ENCODE data around the gene PCSK9. TPM values are rescaled to one million over a fixed set of nuclear protein-coding genes. Genes with fewer than 3 reads are reported as not detected.
A peak's percentile ranks its signal among the peaks of the same experiment; 100 is the strongest.

PCSK9 gene
- total and polyA plus RNA-seq, 9 of the 15 experiments (the other 6 are each of a cell fraction or from before 2014, with no cell fraction given), result 3.2 to 58.6 (median 24.7) TPM

DNA sequence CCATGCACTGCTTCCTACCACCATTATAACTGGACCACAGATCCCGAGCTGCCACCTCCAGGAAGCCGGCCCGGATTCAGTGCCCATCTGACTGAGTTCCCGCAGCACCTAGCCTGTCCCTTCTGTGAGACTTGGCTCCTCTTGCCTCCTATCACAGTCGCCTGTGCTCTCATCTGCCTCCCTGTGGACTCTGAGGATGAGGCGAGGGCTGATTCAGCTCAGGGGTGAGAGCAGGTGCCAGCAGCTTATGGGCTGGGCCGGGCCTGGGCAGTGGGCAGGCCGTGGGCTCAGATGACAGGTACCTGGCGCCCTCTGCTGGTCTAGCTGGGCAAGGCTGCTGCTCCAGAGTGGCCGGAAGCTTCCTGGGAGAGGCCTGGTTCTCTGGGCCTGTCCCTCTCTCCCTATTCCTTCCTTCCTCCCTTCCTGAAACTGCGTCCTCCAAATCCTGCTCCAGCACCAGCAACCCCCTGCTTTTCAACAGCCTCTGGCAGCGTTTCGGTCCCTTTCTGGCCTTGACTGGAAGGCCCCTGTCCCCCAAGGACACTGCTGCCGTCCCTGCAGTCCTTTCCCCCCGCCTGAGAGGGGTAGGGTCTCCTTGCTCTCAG, 17.3 kb upstream of the PCSK9 start (continued):
- TF ChIP-seq STAT5B (CRISPR knock-in tag; IDR thresholded peaks at IDR 0.05) (no peak), ARID1B (IDR thresholded peaks at IDR 0.05) (0 out of 2 replicates have a peak, but pooled peaks have one; percentile 12), MYBL2 (IDR thresholded peaks at IDR 0.05; ENCODE audit: low read depth) (no peak), MYBL2 (CRISPR knock-in tag; IDR thresholded peaks at IDR 0.05; ENCODE audit: borderline replicate concordance) (no peak), PURB (CRISPR knock-in tag; IDR thresholded peaks at IDR 0.05; ENCODE audit: low read depth) (no peak), RBM22 (IDR thresholded peaks at IDR 0.05; ENCODE audit: low read depth, low read length, poor library complexity, severe bottlenecking) (no peak), SIN3B (IDR thresholded peaks at IDR 0.05; ENCODE audit: low read depth) (no peak), BDP1 (IDR thresholded peaks at IDR 0.05; ENCODE audit: insufficient read depth, insufficient read length) (no peak), CBX3 (IDR thresholded peaks at IDR 0.05; ENCODE audit: borderline replicate concordance in 1 of 2, low read length in 2 of 2) (no peak), ZNF232 (CRISPR knock-in tag; IDR thresholded peaks at IDR 0.05) (no peak), POLR2AphosphoS5 (IDR thresholded peaks at IDR 0.05; ENCODE audit: control insufficient read depth, insufficient read depth, low read depth, low read length) (no peak), TAF9B (IDR thresholded peaks at IDR 0.05; ENCODE audit: partially characterized antibody) (no peak), POLR3A (IDR thresholded peaks at IDR 0.05; ENCODE audit: borderline replicate concordance, extremely low read depth, insufficient read depth, insufficient read length) (no peak), PHF8 (IDR thresholded peaks at IDR 0.05; ENCODE audit: borderline replicate concordance, low read length) (no peak), ETV6 (IDR thresholded peaks at IDR 0.05; ENCODE audit: borderline replicate concordance in 1 of 2, low read depth in 2 of 2, low read length in 1 of 2) (no peak), ETV6 (CRISPR knock-in tag; IDR thresholded peaks at IDR 0.05; ENCODE audit: borderline replicate concordance) (no peak), ZNF217 (CRISPR knock-in tag; IDR thresholded peaks at IDR 0.05) (no peak), ZNF175 (CRISPR knock-in tag; IDR thresholded peaks at IDR 0.05; ENCODE audit: low read depth) (no peak)
- TF ChIP-seq, protein P1, sequence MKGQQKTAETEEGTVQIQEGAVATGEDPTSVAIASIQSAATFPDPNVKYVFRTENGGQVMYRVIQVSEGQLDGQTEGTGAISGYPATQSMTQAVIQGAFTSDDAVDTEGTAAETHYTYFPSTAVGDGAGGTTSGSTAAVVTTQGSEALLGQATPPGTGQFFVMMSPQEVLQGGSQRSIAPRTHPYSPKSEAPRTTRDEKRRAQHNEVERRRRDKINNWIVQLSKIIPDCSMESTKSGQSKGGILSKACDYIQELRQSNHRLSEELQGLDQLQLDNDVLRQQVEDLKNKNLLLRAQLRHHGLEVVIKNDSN (CRISPR knock-in tag; IDR thresholded peaks at IDR 0.05), result no peak
- TF ChIP-seq, protein P2, sequence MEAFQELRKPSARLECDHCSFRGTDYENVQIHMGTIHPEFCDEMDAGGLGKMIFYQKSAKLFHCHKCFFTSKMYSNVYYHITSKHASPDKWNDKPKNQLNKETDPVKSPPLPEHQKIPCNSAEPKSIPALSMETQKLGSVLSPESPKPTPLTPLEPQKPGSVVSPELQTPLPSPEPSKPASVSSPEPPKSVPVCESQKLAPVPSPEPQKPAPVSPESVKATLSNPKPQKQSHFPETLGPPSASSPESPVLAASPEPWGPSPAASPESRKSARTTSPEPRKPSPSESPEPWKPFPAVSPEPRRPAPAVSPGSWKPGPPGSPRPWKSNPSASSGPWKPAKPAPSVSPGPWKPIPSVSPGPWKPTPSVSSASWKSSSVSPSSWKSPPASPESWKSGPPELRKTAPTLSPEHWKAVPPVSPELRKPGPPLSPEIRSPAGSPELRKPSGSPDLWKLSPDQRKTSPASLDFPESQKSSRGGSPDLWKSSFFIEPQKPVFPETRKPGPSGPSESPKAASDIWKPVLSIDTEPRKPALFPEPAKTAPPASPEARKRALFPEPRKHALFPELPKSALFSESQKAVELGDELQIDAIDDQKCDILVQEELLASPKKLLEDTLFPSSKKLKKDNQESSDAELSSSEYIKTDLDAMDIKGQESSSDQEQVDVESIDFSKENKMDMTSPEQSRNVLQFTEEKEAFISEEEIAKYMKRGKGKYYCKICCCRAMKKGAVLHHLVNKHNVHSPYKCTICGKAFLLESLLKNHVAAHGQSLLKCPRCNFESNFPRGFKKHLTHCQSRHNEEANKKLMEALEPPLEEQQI (IDR thresholded peaks at IDR 0.05), result no peak
- TF ChIP-seq, protein P3, sequence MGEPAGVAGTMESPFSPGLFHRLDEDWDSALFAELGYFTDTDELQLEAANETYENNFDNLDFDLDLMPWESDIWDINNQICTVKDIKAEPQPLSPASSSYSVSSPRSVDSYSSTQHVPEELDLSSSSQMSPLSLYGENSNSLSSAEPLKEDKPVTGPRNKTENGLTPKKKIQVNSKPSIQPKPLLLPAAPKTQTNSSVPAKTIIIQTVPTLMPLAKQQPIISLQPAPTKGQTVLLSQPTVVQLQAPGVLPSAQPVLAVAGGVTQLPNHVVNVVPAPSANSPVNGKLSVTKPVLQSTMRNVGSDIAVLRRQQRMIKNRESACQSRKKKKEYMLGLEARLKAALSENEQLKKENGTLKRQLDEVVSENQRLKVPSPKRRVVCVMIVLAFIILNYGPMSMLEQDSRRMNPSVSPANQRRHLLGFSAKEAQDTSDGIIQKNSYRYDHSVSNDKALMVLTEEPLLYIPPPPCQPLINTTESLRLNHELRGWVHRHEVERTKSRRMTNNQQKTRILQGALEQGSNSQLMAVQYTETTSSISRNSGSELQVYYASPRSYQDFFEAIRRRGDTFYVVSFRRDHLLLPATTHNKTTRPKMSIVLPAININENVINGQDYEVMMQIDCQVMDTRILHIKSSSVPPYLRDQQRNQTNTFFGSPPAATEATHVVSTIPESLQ (CRISPR knock-in tag; IDR thresholded peaks at IDR 0.05), result no peak
- TF ChIP-seq, protein P4, sequence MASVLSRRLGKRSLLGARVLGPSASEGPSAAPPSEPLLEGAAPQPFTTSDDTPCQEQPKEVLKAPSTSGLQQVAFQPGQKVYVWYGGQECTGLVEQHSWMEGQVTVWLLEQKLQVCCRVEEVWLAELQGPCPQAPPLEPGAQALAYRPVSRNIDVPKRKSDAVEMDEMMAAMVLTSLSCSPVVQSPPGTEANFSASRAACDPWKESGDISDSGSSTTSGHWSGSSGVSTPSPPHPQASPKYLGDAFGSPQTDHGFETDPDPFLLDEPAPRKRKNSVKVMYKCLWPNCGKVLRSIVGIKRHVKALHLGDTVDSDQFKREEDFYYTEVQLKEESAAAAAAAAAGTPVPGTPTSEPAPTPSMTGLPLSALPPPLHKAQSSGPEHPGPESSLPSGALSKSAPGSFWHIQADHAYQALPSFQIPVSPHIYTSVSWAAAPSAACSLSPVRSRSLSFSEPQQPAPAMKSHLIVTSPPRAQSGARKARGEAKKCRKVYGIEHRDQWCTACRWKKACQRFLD (CRISPR knock-in tag; IDR thresholded peaks at IDR 0.05), result 0 out of 2 replicates have a peak, but pooled peaks have one; percentile 24
